WI38 (cell line): ENCODE measurements around the gene SUPT5H.
A peak's percentile ranks its signal among the peaks of the same experiment; 100 is the strongest.

Source experiments
- H3K4me3 ChIP-seq: 2 replicates; pipeline ENCODE4 v1.5.1; 2011; ENCODE audit warnings: low read depth, mild to moderate bottlenecking, control low read depth, low read length
- CTCF ChIP-seq: IDR thresholded peaks from 2 replicates; pipeline ENCODE4 v1.5.1; 2012; ENCODE audit warnings: low read depth, mild to moderate bottlenecking, control low read depth, low read length

The SUPT5H gene

GRCh38 chr19:39406656-39407409 lies 38.5 kb upstream of the SUPT5H start, which contains the start of gene ZFP36:
Gene ZFP36, plus strand, starts transcription at chr19:39406847. Its CDS starts 58 bp downstream, at chr19:39406905.
- TF ChIP-seq CTCF: no peak
- peak within 1 kb of the TSS; percentile 98 for H3K4me3 ChIP-seq

GRCh38 chr19:39407410-39407659 lies 38.0 kb upstream of the SUPT5H start:
- no peak for TF ChIP-seq CTCF
- H3K4me3 ChIP-seq: peak overlapping the region; percentile 98

GRCh38 chr19:39407660-39408391 lies 37.6 kb upstream of the SUPT5H start:
- peak overlapping the region; percentile 98 for H3K4me3 ChIP-seq
- no peak for TF ChIP-seq CTCF

GRCh38 chr19:39408392-39409207 lies 36.8 kb upstream of the SUPT5H start:
- H3K4me3 ChIP-seq: peak overlapping the region; percentile 98
- no peak for TF ChIP-seq CTCF

- peak overlapping the region; percentile 98 for H3K4me3 ChIP-seq
- TF ChIP-seq CTCF: no peak
Measured at GRCh38 chr19:39409208-39410016, 36.0 kb upstream of the SUPT5H start.

GRCh38 chr19:39410017-39410830 lies 35.2 kb upstream of the SUPT5H start:
- peak overlapping the region; percentile 98 for H3K4me3 ChIP-seq
- TF ChIP-seq CTCF: no peak
